ENCODE measurements around the gene FANCL.
"Not testable (repeated sequence)": the region's sequence is repeated elsewhere in the genome, so short reads cannot be mapped to it uniquely, and the experiment has no call there.

Gene FANCL

GRCh38 chr2:58235170-58235569 is 6.0 kb downstream of the FANCL start:
- Mint-ChIP-seq H3K9me3 (no peaks in the 10 kb centered on the region), H3K27ac (no peak overlapping the region), H3K27me3 (no peaks in the 10 kb centered on the region), H3K36me3 (peaks cover under 1% of the 10 kb centered on the region), H3K4me3 (no peak overlapping the region), H3K4me1 (peaks cover 23% of the 10 kb centered on the region)
- no peak for DNase-seq
- CTCF ChIA-PET: no interaction called here

- Mint-ChIP-seq H3K4me3 (no peak overlapping the region), H3K4me1 (no peaks in the 10 kb centered on the region), H3K27me3 (no peaks in the 10 kb centered on the region), H3K27ac (no peak overlapping the region), H3K36me3 (peaks cover 6% of the 10 kb centered on the region), H3K9me3 (no peaks in the 10 kb centered on the region)
- CTCF ChIA-PET: no interaction called here
- DNase-seq: no peak
Measured at GRCh38 chr2:58228299-58228698, 12.8 kb downstream of the FANCL start.

- peaks cover 6% of the 10 kb centered on the region for H3K36me3 Mint-ChIP-seq
- CTCF ChIA-PET: no interaction called here
- H3K4me1 Mint-ChIP-seq: no peaks in the 10 kb centered on the region
- H3K9me3 Mint-ChIP-seq: no peaks in the 10 kb centered on the region
- no peak overlapping the region for H3K27ac Mint-ChIP-seq
- no peak for DNase-seq
- H3K27me3 Mint-ChIP-seq: no peaks in the 10 kb centered on the region
- H3K4me3 Mint-ChIP-seq: no peak overlapping the region
Measured at GRCh38 chr2:58227171-58227917, 13.8 kb downstream of the FANCL start.

- H3K9me3 Mint-ChIP-seq: no peaks in the 10 kb centered on the region
- H3K27ac Mint-ChIP-seq: no peak overlapping the region
- no peaks in the 10 kb centered on the region for H3K27me3 Mint-ChIP-seq
- no peaks in the 10 kb centered on the region for H3K4me1 Mint-ChIP-seq
- H3K4me3 Mint-ChIP-seq: no peak overlapping the region
- no peak for DNase-seq
- peaks cover 3% of the 10 kb centered on the region for H3K36me3 Mint-ChIP-seq
- CTCF ChIA-PET: no interaction called here
Measured at GRCh38 chr2:58221909-58222308, 19.2 kb downstream of the FANCL start.

GRCh38 chr2:58215429-58215828 is 25.7 kb downstream of the FANCL start:
- Mint-ChIP-seq H3K4me3 (no peak overlapping the region), H3K4me1 (no peaks in the 10 kb centered on the region), H3K27me3 (no peaks in the 10 kb centered on the region), H3K36me3 (peaks cover 21% of the 10 kb centered on the region), H3K9me3 (peaks cover 14% of the 10 kb centered on the region), H3K27ac (no peak overlapping the region)
- CTCF ChIA-PET: no interaction called here
- DNase-seq: no peak

- H3K27ac Mint-ChIP-seq, H3K4me3 Mint-ChIP-seq, H3K27me3 Mint-ChIP-seq, DNase-seq, H3K4me1 Mint-ChIP-seq, CTCF ChIA-PET: not testable (repeated sequence)
- Mint-ChIP-seq H3K9me3 (peaks cover 18% of the 10 kb centered on the region), H3K36me3 (peaks cover 24% of the 10 kb centered on the region)
Measured at GRCh38 chr2:58210951-58211568, 30.1 kb downstream of the FANCL start.

- no peaks in the 10 kb centered on the region for H3K27me3 Mint-ChIP-seq
- CTCF ChIA-PET: no interaction called here
- no peak for DNase-seq
- H3K36me3 Mint-ChIP-seq: peaks cover 18% of the 10 kb centered on the region
- peaks cover 16% of the 10 kb centered on the region for H3K9me3 Mint-ChIP-seq
- H3K4me1 Mint-ChIP-seq: peaks cover 2% of the 10 kb centered on the region
- H3K27ac Mint-ChIP-seq: no peak overlapping the region
- no peak overlapping the region for H3K4me3 Mint-ChIP-seq
Measured at GRCh38 chr2:58207189-58207588, 33.9 kb downstream of the FANCL start.

GRCh38 chr2:58206785-58207184 is 34.3 kb downstream of the FANCL start:
- H3K4me3 Mint-ChIP-seq: no peak overlapping the region
- H3K27me3 Mint-ChIP-seq: no peaks in the 10 kb centered on the region
- CTCF ChIA-PET: no interaction called here
- peaks cover 2% of the 10 kb centered on the region for H3K4me1 Mint-ChIP-seq
- H3K27ac Mint-ChIP-seq: no peak overlapping the region
- H3K9me3 Mint-ChIP-seq: peaks cover 13% of the 10 kb centered on the region
- DNase-seq: no peak
- H3K36me3 Mint-ChIP-seq: peaks cover 14% of the 10 kb centered on the region

- peaks cover 2% of the 10 kb centered on the region for H3K4me1 Mint-ChIP-seq
- no peaks in the 10 kb centered on the region for H3K36me3 Mint-ChIP-seq
- H3K4me3 Mint-ChIP-seq: no peak overlapping the region
- no peak for DNase-seq
- CTCF ChIA-PET: interaction anchor here (1.2 kb wide), 1 partner anchor 299 kb away, joined by 3 read pairs; no protein-coding TSS in a partner anchor
- no peaks in the 10 kb centered on the region for H3K9me3 Mint-ChIP-seq
- no peak overlapping the region for H3K27ac Mint-ChIP-seq
- no peaks in the 10 kb centered on the region for H3K27me3 Mint-ChIP-seq
Measured at GRCh38 chr2:58204195-58204959, 36.7 kb downstream of the FANCL start.

GRCh38 chr2:58203018-58203417 is 38.1 kb downstream of the FANCL start:
- Mint-ChIP-seq H3K9me3 (no peaks in the 10 kb centered on the region), H3K27me3 (no peaks in the 10 kb centered on the region), H3K4me3 (no peak overlapping the region), H3K27ac (no peak overlapping the region), H3K36me3 (no peaks in the 10 kb centered on the region), H3K4me1 (peaks cover 2% of the 10 kb centered on the region)
- no peak for DNase-seq
- CTCF ChIA-PET: no interaction called here

- no peak for DNase-seq
- Mint-ChIP-seq H3K27me3 (no peaks in the 10 kb centered on the region), H3K4me3 (no peak overlapping the region), H3K36me3 (peaks cover under 1% of the 10 kb centered on the region), H3K9me3 (no peaks in the 10 kb centered on the region), H3K27ac (no peak overlapping the region), H3K4me1 (peaks cover 2% of the 10 kb centered on the region)
- CTCF ChIA-PET: no interaction called here
Measured at GRCh38 chr2:58202404-58202803, 38.7 kb downstream of the FANCL start.

GRCh38 chr2:58197894-58198293 is 43.2 kb downstream of the FANCL start:
- H3K27me3 Mint-ChIP-seq: no peaks in the 10 kb centered on the region
- H3K27ac Mint-ChIP-seq: no peak overlapping the region
- H3K4me1 Mint-ChIP-seq: no peaks in the 10 kb centered on the region
- no peak overlapping the region for H3K4me3 Mint-ChIP-seq
- no peak for DNase-seq
- H3K9me3 Mint-ChIP-seq: no peaks in the 10 kb centered on the region
- CTCF ChIA-PET: no interaction called here
- peaks cover 2% of the 10 kb centered on the region for H3K36me3 Mint-ChIP-seq

GRCh38 chr2:58195662-58196061 is 45.5 kb downstream of the FANCL start:
- CTCF ChIA-PET: no interaction called here
- DNase-seq: no peak
- no peak overlapping the region for H3K27ac Mint-ChIP-seq
- no peaks in the 10 kb centered on the region for H3K27me3 Mint-ChIP-seq
- H3K4me1 Mint-ChIP-seq: no peaks in the 10 kb centered on the region
- H3K4me3 Mint-ChIP-seq: no peak overlapping the region
- H3K9me3 Mint-ChIP-seq: no peaks in the 10 kb centered on the region
- H3K36me3 Mint-ChIP-seq: peaks cover 2% of the 10 kb centered on the region

GRCh38 chr2:58194458-58194857 is 46.7 kb downstream of the FANCL start:
- no peak overlapping the region for H3K27ac Mint-ChIP-seq
- CTCF ChIA-PET: no interaction called here

GRCh38 chr2:58187022-58187421 is 54.1 kb downstream of the FANCL start:
- H3K9me3 Mint-ChIP-seq, DNase-seq, CTCF ChIA-PET, H3K4me3 Mint-ChIP-seq, H3K4me1 Mint-ChIP-seq, H3K27ac Mint-ChIP-seq, H3K36me3 Mint-ChIP-seq, H3K27me3 Mint-ChIP-seq: not testable (repeated sequence)

More at GRCh38 chr2:58194458-58194857, 46.7 kb downstream of the FANCL start:
- H3K27me3 Mint-ChIP-seq: no peaks in the 10 kb centered on the region
- H3K36me3 Mint-ChIP-seq: peaks cover 2% of the 10 kb centered on the region
- DNase-seq: no peak
- no peaks in the 10 kb centered on the region for H3K4me1 Mint-ChIP-seq
- no peaks in the 10 kb centered on the region for H3K9me3 Mint-ChIP-seq
- H3K4me3 Mint-ChIP-seq: no peak overlapping the region

Measured in activated naive CD4-positive, alpha-beta T cell treated with anti-CD3 and anti-CD28 coated beads, Interleukin-2, amount 10 ng/mL, durations not matched to agents 7 days and 5 days (primary cell).